Spleen (tissue), 7 donors: Measurements from ENCODE around the gene SEMA3A.

Experiments
- POLR2A ChIP-seq, 3 donors: fragments of 450-650 bp; IDR thresholded peaks; one replicate each; pipeline ENCODE4 v1.5.1; 2017; ENCODE audit warnings: antibody characterized with exemption in 3 of 3, mild to moderate bottlenecking in 1 of 3
- POLR2AphosphoS5 ChIP-seq, 3 donors: sonication (generic); formaldehyde crosslinking; IDR thresholded peaks; one replicate each; pipeline ENCODE4 v1.5.1; 2017; ENCODE audit warnings: antibody characterized with exemption in 3 of 3
- TF ChIP-seq, protein P1 (sequence below), 11 experiments: fragments of 200-600 bp in 7 of 11; fragments of 450-650 bp in 4 of 11; sonication (generic) in 4 of 11; IDR thresholded peaks in 8 of 11; conservative IDR thresholded peaks in 3 of 11; 1 replicate in 7 of 11; 2 replicates in 4 of 11; pipeline versions ENCODE4 v1.4.0 to v1.8.0; 2016 to 2021; ENCODE audit warnings: antibody characterized with exemption in 11 of 11, inconsistent platforms in 4 of 11, mild to moderate bottlenecking in 1 of 11
- donor health status: DM: no; HTN: no; CAD: no; lungs with moderate emphysema.
- donor health status: DM: no; HTN: no; CAD: no.
- donor health status: DM: no; HTN: no; CAD: no.

GRCh38 chr7:84230491-84230890 is 35.9 kb upstream of the SEMA3A start:
- TF ChIP-seq, protein P1, sequence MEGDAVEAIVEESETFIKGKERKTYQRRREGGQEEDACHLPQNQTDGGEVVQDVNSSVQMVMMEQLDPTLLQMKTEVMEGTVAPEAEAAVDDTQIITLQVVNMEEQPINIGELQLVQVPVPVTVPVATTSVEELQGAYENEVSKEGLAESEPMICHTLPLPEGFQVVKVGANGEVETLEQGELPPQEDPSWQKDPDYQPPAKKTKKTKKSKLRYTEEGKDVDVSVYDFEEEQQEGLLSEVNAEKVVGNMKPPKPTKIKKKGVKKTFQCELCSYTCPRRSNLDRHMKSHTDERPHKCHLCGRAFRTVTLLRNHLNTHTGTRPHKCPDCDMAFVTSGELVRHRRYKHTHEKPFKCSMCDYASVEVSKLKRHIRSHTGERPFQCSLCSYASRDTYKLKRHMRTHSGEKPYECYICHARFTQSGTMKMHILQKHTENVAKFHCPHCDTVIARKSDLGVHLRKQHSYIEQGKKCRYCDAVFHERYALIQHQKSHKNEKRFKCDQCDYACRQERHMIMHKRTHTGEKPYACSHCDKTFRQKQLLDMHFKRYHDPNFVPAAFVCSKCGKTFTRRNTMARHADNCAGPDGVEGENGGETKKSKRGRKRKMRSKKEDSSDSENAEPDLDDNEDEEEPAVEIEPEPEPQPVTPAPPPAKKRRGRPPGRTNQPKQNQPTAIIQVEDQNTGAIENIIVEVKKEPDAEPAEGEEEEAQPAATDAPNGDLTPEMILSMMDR (IDR thresholded peaks at IDR 0.05 in 8 of 11, conservative IDR thresholded peaks at IDR 0.05 in 3 of 11), result no peak
- TF ChIP-seq POLR2A (IDR thresholded peaks at IDR 0.05), result no peak
- TF ChIP-seq POLR2AphosphoS5 (IDR thresholded peaks at IDR 0.05), result no peak
